Measurements from ENCODE around the gene MERTK.
"Not testable (repeated sequence)": the region's sequence is repeated elsewhere in the genome, so short reads cannot be mapped to it uniquely, and the experiment has no call there.

The MERTK gene

GRCh38 chr2:112041460-112041859, 143.1 kb downstream of the MERTK start:
- DNase-seq (ENCODE audit: low read depth in 2 of 2), result not testable (repeated sequence)

DNA sequence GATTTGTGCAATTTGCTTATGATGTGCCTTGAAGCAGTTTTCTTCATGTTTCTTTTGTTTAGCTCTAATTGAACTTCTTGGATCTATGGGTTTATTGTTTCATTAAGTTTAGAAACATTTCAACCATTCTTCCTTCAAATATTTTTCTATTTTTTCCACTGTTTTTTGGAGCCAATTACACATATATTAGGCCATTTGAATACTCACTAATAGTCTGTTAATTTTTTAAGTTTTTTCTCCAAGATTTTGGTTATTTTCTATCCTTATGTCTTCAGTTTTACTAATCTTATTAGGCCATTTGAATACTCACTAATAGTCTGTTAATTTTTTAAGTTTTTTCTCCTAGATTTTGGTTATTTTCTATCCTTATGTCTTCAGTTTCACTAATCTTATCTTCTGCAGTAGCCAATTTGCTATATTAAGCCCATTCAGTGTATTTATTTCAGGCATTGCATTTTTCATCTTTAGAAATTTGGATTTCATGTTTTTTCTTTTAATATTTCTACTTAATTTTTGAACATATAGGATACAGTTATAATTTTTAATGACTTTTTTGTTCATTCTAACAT, 147.1 kb downstream of the MERTK start:
- no peak for DNase-seq (ENCODE audit: low read depth in 2 of 2)

GRCh38 chr2:112046231-112046630, 147.8 kb downstream of the MERTK start:
- no peak for DNase-seq (ENCODE audit: low read depth in 2 of 2)

DNA sequence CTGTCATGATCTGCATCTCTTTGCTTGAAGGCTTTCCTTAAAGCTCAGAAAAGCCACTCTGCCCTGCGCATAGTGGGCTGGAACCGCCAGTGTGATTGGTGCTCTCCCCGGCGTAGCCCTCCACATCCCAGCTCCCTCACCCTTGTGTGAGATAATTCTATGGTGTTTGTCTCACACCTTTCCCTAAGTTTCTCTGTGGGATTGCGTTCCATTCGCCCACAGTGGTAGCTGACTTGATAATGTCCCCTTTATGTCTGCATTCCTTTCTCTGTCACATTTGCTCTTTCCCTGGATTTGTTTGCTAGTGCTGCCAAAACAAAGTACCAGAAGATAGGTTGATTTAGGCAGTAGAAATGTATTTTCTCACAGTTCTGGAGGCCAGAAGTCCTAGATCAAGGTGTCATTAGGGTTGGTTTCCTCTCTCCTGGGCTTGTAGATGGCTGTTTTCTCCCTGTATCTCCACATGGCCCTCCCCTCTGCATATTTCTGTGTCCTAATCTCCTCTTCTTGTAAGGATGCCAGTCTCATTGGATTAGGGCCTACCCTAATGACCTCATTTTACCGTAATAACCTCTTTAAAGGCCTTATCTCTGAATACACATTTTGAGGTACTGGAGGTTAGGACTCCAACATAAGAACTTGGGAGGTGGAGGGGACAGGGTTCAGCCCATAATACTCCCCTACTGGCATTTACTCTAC, 149.3 kb downstream of the MERTK start:
- DNase-seq (ENCODE audit: low read depth in 2 of 2), result no peak

DNA sequence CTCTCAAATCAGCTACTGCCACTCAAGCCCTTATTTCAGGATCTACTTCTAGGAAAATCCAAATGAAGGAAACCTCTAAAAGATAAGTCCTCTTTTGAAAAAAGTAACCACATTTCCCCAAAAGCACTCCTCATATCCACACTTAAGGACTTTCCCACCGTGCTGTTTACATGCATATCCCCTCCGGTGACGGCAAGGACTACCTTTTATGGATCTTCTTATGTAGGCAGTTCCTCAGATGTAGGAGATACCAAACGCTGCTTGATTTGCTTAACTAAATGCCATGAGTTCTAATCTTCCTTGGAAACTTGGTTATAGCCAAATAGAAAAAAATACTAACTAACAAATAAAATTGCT, 149.8 kb downstream of the MERTK start:
- no peak for DNase-seq (ENCODE audit: low read depth in 2 of 2)

GRCh38 chr2:112048887-112049286, 150.5 kb downstream of the MERTK start:
- DNase-seq (ENCODE audit: low read depth in 2 of 2), result no peak

- DNase-seq (ENCODE audit: low read depth in 2 of 2), result no peak
Observed at GRCh38 chr2:112050316-112050715, 151.9 kb downstream of the MERTK start.

DNA sequence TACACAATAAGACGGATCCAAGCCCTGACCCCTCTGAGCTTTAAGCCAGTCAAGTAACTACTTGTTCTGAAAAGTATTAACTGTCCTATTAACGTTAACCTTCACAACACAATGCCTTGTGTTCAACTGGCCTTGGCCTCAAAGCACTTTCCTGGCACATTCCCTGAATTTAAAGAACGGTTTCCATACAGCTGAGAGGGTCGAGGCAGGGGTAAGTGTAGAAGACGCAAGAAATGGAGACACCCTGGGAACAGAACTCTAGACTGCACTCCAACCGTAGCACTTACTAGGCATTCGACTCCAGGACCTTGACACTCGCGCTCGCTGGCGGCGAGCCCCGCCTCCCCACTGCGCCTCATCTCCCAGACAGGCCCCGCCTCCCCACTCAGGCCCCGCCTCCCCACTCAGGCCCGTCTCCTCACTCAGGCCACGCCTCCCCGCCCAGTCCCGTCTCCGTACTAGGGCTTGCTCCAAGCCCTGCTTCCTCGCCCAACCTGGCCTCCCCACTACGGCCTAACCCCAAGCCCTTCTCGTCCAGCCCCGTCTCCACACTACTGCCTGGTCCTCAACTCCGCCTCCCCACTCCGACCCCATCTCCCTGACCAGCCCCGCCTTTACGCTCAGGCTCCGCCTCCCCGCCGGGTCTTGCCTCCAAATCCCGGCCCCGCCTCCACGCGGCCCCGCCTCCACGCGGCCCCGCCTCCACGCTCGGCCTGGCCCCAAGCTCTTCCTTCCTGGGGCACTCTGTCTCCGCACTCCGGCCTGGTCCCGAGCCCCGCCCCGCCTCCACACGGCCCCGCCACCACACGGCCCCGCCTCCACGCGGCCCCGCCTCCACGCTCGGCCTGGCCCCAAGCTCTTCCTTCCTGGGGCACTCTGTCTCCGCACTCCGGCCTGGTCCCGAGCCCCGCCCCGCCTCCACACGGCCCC, 155.8 kb downstream of the MERTK start:
- peak; percentile 95 for DNase-seq (ENCODE audit: low read depth in 2 of 2)

DNA sequence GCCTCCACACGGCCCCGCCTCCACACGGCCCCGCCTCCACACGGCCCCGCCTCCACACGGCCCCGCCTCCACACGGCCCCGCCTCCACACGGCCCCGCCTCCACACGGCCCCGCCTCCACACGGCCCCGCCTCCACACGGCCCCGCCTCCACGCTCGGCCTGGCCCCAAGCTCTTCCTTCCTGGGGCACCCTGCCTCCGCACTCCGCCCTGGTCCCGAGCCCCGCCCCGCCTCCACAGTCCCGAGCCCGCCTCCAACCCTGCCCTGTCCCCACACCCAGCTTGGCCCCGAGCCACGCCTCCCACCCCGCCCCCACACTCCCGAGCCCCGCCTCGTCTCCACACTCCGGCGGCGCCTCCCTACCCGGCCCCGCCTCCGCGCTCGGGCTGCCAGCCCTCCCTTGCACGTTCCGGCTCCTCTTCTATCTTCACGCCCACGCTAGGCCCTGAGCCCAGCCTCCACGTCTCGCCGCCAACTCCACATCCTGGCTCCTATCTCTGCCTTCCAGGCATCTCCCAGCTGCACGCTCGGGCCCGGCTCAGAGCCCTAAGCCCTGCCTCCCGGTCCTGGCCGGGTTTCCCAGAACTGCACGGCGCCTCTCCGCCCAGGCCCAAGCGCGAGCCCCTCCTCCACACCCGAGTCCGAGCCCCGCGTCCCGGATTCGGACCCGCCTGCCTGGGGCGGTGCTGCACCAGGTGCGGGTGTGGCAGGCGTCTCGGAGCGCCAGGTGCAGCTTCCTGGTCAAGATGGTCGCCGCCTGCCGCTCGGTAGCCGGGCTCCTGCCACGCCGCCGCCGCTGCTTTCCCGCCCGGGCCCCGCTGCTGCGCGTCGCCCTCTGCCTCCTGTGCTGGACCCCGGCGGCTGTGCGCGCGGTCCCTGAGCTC, 156.7 kb downstream of the MERTK start, which contains the start of gene TMEM87B:
Gene TMEM87B, plus strand, starts transcription at position 423 of the 883 bp plus-strand sequence. Its CDS starts 323 bp downstream, at position 746.
- peak; percentile 96 to 97 for DNase-seq (ENCODE audit: low read depth in 2 of 2)

DNA sequence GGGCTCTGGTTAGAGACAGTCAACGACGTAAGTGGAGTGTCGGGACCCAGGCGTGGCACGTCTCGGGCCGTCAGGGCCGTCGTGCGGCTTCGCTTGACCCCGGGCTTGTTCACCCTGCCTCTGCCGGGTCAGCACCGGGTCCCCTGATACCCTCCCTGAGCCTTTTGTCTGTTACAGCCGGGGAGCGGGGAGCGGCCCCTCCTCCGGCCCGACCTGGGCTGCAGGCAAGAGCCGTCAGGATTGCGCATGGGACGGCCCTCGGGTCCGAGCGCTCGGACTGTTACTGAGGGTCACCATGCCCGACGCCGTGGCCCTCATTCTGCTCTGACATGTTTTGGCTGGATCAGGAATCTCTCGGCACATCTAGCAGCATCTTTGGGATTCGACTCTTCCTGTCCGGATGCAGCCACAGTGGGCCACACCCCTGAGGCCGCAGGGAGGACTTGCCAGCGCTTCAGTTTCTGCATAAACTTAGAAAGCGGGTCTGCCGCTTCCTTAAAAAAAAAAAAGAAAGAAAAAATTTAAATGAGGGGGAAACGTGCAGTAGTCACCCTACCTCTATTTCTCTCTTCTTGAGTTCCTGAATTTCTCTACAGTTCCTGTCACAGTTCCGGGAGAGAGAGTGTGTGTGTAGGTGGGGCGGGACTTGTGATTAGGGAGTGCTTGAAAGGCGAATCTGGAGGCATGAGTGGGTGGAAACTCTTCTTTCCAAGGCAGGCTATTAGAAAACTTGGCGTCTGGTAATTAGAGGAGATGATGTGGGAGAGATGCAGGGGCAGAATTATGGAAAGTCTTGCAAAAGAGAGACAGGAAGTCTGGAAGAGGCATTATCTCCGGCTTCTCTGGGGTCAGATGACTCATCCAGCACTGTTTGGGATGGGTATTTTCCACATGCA, 157.6 kb downstream of the MERTK start:
- DNase-seq (ENCODE audit: low read depth in 2 of 2), result peak in 1 of 2 donors; percentile 11

DNA sequence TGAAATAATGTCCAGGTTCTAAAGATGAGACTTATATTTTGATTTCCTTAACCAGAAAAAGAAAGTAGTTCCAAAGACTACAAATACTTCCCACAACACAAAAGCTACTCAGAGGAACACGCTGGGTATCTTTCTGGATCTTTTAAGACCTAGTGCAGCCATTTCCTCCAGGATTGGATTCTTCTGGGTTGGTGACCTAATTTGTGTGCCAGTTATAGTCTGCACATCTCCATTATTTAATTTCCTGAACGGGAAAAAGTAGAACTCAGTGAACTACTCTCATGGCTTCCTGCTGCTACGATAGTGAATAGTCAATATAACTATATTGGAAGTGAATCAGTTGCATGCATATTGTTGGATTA, 158.2 kb downstream of the MERTK start:
- no peak for DNase-seq (ENCODE audit: low read depth in 2 of 2)

- no peak for DNase-seq (ENCODE audit: low read depth in 2 of 2)
Observed at GRCh38 chr2:112059671-112060070, 161.3 kb downstream of the MERTK start.

- DNase-seq (ENCODE audit: low read depth in 2 of 2), result no peak
Observed at GRCh38 chr2:112061299-112061698, 162.9 kb downstream of the MERTK start.

DNA sequence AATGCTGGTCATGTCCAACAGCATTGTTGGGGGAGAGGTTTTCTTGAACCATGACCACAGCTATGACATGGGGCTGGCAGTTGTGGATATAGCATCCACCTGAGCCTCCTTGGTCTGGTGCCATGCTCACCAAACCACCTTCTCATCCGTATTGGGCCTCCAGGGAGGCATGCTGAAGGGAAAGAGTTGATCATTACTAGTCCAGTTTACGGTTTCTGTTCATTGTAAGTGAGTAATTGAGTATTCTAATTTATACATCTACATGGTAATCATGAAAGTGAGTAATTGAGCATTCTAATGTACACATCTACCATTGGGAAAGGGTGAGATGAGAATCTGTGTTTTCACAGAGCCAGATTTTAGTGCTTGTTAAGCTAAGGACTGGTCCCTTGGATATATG, 163.4 kb downstream of the MERTK start:
- DNase-seq (ENCODE audit: low read depth in 2 of 2), result no peak

DNA sequence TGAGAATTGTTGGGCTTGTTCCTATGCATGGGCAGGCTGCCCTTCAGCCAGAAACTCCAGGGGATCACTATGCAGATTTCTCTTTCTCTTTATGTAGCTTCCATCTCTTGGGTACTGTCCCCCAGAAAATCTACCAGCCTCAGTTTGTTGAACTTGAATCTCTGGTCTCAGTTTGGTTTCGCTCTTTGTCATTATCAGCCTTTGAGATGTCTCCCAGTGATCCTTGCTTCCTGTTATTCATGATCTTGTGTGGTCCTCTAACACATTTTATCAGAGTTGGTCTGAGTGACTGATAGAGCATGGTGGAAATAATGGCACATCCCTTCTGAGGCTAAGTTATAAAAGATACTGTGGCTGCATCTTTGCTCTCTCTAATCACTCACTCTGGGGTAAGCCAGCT, 164.5 kb downstream of the MERTK start:
- DNase-seq (ENCODE audit: low read depth in 2 of 2), result no peak

GRCh38 chr2:112065486-112065885, 167.1 kb downstream of the MERTK start:
- no peak for DNase-seq (ENCODE audit: low read depth in 2 of 2)

DNA sequence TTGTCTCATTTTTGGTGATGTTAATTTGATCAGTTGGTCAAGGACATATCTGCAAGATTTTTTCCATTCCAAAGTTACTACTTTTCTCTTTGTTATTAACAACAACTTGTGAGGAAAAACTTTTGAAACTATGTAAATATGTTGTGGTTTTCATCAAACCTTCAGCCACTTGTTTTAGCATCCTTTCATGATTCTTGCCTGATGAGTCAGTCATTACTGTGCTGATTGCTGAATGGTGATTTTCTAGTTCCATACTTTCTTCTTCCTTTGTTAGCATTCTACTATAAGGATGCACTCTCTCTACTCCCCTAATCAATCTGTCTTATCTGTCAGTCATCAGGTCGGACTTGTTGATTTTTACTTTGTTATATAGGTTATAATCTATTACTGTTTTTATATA, 167.6 kb downstream of the MERTK start:
- no peak for DNase-seq (ENCODE audit: low read depth in 2 of 2)

DNA sequence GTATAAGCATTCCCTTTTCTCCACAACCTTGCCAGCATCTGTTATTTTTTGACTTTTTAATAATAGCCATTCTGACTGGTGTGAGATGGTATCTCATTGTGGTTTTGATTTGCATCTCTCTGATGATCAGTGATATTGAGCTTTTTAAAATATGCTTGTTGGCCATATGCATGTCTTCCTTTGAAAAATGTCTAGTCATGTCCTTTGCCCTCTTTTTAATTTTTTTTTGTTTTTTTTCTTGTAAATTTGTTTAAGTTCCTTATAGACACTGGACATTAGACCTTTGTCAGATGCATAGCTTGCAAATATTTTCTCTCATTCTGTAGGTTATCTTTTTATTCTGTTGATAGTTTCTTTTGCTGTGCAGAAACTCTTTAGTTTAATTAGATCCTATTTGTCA, 171.4 kb downstream of the MERTK start:
- DNase-seq (ENCODE audit: low read depth in 2 of 2), result not testable (repeated sequence)

DNA sequence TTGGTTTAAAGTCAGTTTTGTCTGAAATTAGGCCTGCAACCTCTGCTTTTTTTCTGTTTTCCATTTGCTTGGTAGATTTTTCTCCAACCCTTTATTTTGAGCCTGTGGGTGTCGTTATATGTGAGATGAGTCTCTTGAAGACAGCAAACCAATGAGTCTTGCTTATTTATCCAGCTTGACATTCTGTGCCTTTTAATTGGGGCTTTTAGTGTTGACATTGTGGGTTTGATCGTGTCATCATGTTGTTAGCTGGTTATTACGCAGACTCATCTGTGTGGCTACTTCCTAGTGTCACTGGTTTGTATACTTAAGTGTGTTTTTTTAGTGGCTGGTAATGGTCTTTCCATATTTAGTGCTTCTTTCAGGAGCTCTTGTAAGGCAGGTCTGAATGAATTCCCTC, 175.5 kb downstream of the MERTK start:
- DNase-seq (ENCODE audit: low read depth in 2 of 2), result no peak

- no peak for DNase-seq (ENCODE audit: low read depth in 2 of 2)
Observed at GRCh38 chr2:112074506-112074905, 176.1 kb downstream of the MERTK start.
